Astrocyte of the hippocampus (primary cell): ENCODE results near the gene RCN2.
"Not testable (repeated sequence)": the region's sequence is repeated elsewhere in the genome, so short reads cannot be mapped to it uniquely, and the experiment has no call there.

Experiments used
- DNase-seq: peaks from one replicate; pipeline ENCODE4 v3.0.0; 2011; ENCODE audit warnings: low read depth, low spot score

RCN2 gene

DNA sequence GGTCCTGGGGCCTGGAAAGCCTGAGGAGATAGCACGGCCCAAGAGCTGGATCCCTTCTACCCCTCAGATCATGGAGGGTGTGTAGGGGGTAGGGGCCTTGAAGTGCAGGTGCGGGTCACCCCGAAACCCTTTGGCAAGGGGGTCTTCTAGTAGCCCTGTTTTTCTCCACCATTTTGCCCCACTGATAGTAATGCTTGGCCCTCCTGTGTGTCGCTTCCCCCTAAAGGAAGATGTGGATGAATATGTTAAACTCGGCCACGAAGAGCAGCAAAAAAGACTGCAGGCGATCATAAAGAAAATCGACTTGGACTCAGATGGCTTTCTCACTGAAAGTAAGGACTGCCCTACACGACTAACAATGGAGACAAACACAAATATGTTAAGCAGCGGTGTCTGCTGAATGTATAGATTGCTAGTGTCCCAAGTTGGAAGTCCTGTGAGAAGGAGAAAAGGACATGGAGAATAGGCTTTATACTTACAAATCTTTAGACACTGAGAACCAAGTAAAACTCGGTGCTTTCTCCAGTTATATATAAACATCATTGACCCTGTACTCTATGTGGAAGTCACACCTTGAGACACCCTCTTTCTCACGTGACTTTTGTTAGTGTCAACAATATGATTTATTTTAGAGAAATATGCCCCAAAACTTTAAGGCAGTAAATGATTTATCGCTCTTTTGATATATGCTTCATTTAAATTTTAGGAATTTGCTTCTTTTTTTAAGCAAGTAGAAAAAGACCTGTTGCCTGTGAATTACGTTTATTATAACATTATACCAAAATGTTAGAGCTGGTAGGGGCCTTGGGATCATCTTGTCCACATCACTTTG lies 802 bp downstream of the RCN2 start:
- DNase-seq, result peak; percentile 31

DNA sequence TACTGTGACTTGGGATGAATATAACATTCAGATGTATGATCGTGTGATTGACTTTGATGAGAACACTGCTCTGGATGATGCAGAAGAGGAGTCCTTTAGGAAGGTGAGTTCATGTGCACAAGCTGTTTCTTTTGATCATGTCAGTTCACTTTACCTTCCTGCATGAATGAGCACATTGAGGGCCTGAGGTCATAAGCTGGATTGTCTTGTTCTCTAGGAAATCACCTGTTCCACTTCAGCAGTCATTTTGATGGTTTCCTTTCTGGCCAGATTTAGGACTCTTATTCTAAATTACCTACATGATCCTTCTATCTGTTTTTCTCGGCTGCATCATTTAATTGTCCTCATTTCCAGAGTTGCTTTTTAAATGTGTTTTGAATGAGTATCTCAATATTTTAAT lies 4.1 kb downstream of the RCN2 start:
- DNase-seq, result no peak

- DNase-seq, result no peak
These were observed 5.1 kb downstream of the RCN2 start for GRCh38 chr15:76936671-76937070.

DNA sequence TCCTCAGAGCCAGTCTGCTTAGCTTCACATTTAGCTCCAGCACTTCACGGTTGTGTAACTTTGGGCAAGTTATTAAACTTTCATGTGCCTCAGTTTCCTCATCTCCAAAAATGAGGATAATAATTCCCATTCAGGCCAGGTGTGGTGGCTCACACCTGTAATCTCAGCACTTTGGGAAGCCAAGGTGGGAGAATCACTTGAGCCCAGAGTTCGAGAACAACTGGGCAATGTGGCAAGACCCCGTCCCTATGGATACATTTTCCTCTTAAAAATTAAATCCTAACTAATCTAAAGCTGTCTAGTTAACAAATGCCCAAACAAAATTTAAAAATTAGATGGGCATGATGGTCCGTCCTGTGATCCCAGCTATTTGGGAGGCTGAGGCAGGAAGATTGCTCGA lies 7.2 kb downstream of the RCN2 start:
- DNase-seq, result no peak

- no peak for DNase-seq
These were observed 8.2 kb downstream of the RCN2 start for GRCh38 chr15:76939715-76940114.

DNA sequence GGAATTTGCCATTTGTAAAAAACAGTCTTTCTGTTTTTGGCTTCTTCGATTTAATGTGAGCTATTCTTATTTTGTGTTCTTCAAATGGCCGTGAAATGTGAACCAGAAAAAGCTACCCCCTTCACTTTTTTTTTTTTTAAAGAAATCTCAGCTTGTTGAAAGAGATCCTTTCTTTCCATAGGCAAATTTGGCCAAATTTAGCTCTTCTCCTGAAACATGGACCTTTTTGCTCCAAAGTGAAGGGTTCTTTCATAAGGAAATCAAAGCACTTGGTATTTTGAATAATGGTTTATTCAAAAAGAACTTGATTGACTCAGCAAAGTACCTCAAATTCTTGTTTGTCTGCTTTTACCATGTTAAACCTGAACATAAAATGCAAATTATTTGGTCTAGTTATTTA lies 10.1 kb downstream of the RCN2 start:
- no peak for DNase-seq

- no peak for DNase-seq
These were observed 10.8 kb downstream of the RCN2 start for GRCh38 chr15:76942331-76942730.

DNA sequence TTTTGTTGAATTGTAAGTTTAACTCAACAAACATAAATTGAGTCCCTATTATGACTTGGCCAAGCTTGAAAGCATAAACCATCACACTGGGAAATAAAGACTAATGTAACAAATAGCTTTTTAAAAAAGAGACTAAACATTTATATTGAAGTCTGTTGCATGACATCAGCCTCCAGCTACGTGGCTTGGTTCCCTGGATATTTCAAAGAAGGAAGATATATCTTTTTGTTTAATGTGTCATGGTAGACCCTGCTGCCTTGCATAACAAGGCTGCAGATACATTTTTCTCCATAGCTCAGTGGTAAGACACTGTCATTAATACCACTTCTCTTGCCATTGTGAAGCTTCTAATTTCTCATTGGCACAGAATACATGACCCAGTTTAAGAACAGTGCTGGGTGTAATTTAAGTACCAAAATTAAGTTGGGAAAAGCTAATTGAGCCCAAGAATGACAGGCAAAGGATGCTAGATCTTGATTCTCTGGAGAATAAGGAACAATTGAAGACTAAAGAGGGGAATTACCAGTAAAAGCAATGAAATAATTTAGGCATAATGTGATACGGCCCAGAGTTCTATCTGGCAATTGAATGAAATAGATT lies 14.0 kb downstream of the RCN2 start:
- no peak for DNase-seq

GRCh38 chr15:76947454-76947853 lies 15.9 kb downstream of the RCN2 start:
- DNase-seq, result no peak

- DNase-seq, result no peak
These were observed 19.7 kb downstream of the RCN2 start for GRCh38 chr15:76951220-76951619.

DNA sequence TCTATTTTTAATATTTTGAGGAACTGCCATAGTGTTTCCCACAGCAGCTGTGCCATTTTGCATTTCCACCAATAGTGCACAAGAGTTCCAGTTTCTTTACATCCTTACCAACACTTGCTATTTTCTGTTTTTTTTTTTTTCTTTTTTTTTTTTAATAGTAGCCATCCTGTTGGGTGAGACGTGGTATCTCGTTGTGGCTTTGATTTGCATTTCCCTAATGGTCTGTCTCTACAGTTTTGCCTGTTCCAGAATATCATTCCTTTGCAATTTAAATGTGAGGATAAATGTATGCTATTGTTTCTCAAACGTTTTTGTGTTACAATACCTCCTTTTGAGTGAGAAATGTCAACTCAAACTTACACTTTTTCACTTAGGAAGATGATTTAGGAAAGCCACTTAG lies 22.4 kb downstream of the RCN2 start:
- DNase-seq, result no peak

DNA sequence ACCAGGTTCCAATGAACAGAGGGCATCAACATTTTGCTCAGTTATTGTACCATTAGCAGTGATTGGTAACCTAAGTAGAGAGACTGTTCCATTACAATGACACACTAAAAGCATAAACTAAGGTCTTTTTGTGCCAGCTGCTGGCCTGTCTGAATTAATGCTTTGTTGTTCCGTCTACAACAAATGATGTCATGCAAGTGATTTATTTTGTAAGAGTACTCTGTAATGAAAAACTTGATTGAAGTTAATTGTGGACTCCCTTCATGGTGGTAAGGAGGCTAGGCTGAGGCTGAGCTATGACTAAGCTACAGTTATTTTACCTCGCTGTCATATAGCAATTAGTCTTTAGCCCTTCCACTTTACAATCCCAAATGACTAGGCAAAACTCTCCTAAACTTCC lies 23.2 kb downstream of the RCN2 start:
- DNase-seq, result peak; percentile 39

GRCh38 chr15:76961268-76962011 lies 29.9 kb downstream of the RCN2 start:
- no peak for DNase-seq

- DNase-seq, result no peak
These were observed 30.9 kb downstream of the RCN2 start for GRCh38 chr15:76962337-76963013.

DNA sequence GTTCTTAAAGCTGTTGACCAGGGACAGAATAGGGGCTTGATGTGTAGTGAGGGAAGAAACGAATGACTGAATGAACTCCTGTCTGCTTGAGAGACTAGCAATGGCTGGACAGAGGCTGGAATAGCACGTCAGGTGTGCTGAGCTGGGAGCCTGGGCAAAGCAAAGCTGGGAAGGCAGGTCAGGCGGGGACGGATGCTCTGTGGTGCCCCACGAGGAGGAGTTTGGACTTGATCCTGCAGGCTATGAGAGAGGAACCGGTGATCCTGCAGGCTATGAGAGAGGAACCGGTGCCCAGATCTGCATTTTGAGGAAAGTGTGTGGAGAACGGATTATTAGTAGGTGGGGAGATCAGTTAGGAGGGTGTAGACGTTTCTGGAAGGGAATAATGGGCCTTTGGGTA lies 32.0 kb downstream of the RCN2 start:
- no peak for DNase-seq

- peak; percentile 23 for DNase-seq
These were observed 32.6 kb downstream of the RCN2 start for GRCh38 chr15:76964157-76964556.

DNA sequence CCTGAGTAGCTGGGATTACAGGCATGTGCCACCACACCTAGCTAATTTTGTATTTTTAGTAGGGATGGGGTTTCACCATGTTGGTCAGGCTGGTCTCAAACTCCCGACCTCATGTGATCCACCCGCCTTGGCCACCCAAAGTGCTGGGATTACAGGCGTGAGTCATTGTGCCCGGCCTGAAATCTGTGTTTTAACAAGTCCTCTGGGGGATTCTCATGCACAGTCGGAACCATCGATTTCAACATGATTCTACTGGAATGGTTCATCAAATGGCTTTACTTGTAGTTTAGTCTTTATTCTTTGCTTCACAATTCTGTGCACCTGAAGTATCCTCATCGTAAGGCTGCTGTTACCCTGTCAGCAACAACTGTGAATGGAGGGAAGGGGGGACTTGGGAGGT lies 34.5 kb downstream of the RCN2 start:
- not testable (repeated sequence) for DNase-seq

DNA sequence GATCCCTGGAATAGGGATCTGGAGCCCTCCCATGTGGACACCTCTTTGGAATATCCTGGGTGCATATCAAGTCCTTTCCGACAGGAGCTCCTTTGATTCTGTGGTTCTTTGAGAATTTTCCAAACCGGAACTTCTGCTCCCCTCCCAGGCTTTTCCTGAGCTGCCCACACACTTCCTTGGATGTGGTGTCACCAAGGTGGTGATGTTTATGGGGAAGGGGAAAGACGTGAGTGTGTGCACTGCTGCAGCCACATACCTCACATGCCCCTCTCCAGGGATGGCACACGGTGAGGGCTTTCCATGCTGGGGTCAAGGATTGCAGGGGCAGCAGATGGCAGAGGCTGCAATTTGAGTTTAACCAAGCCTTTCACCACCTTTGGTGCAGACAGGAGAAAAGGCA lies 35.5 kb downstream of the RCN2 start:
- no peak for DNase-seq

DNA sequence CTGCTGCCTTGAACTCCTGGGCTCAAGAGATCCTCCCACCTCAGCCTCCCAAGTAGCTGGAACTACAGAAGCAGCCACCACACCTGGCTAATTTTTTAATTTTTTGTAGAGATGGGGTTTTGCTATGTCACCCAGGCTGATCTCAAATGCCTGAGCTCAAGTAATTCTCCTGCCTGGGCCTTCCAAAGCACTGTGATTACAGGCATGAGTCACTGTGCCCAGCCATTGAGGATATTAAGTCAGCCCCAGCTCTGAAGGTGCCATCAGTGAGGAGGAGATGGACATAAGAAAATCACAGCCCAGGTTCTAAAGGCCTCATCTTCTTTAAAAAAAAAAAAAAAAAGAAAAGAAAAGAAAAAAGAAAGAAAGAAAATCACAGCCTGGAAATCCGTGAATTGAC lies 36.8 kb downstream of the RCN2 start:
- DNase-seq, result peak; percentile 39

DNA sequence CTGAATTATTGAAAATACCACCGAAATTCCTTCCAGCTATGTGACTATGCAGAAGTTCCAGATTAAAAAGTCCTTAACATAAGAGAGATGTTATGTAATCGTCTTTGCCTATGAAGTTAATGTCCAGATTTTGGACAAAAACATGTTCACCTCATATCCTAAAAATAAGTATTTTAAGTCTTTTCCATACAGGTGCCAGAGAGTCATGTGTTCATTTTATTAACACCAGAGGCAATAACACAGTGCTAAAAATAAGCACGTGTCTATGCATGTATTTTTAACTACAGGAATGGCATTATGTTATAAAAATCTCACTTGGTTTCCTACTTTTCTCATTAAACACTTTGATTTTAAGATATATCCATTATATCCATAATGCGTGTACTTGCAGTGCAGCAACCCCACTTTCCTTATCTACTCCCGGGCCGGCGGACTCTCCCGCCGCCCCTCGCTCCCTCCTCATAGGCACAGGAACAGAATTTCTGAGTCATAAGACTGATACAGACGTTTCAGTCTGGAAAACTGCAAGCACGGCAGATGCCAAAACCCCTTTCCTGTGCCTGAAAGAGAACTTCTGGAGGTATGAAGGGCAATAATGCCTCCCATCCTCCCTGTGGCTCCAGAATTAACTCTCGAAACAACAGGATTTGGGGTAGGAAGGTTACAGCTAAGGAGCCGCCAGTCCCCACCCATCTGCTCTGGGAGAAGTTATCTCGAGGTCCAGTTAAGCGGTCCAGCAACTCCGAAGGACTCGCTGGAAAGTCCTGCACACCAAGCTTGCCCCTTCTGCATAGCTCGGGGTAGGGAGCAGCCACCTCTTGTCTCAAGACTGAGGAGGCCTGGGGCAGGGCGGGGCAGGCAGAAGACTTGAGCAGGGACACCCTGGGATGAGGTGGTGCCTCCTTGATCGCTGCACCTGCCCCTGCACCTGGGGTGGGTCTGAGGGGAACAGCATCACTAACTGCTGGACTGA lies 41.1 kb downstream of the RCN2 start:
- DNase-seq, result peak; percentile 29

DNA sequence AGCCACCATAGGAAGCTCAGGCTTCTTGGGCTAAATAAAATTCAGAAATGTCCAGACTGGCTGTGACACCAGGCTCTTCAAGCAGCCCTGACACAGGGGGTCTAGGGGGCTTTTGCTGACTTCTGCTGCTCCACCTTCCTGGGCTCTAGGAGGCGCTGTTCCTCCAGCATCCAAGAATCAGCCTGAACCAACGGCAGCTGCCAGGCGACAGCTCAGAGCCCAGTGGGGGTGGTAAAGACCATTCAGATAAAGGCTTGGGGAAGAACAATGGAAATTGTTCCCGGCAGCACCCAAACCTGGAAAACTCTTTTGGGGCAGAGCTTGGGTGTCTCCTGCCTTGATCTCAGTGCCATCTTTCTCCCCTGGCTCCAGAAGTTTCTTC lies 41.8 kb downstream of the RCN2 start:
- DNase-seq, result peak; percentile 33
